GM19099 (cell line): ENCODE data around the gene RPA3.

Experiments used
- POLR2A ChIP-seq: IDR thresholded peaks from 3 replicates; pipeline ENCODE4 v1.6.1; 2011; ENCODE audit warnings: low read depth; ENCODE audit not compliant: insufficient read length; ENCODE audit errors: extremely low read depth

The RPA3 gene

GRCh38 chr7:7686811-7687508 lies 31.4 kb downstream of the RPA3 start:
- TF ChIP-seq POLR2A = no peak

- TF ChIP-seq POLR2A = no peak
Observed at GRCh38 chr7:7682861-7683260, 35.5 kb downstream of the RPA3 start.

- no peak for TF ChIP-seq POLR2A
Observed at GRCh38 chr7:7681936-7682329, 36.5 kb downstream of the RPA3 start.

- TF ChIP-seq POLR2A = no peak
Observed at GRCh38 chr7:7681191-7681935, 37.0 kb downstream of the RPA3 start.

- TF ChIP-seq POLR2A = no peak
Observed at GRCh38 chr7:7675686-7676085, 42.7 kb downstream of the RPA3 start.

- TF ChIP-seq POLR2A = no peak
Observed at GRCh38 chr7:7673240-7673550, 45.2 kb downstream of the RPA3 start.

- no peak for TF ChIP-seq POLR2A
Observed at GRCh38 chr7:7672545-7673239, 45.7 kb downstream of the RPA3 start.

GRCh38 chr7:7671361-7671760 lies 47.0 kb downstream of the RPA3 start:
- TF ChIP-seq POLR2A = no peak

GRCh38 chr7:7670490-7670889 lies 47.9 kb downstream of the RPA3 start:
- TF ChIP-seq POLR2A = no peak

- TF ChIP-seq POLR2A = no peak
Observed at GRCh38 chr7:7668706-7669105, 49.7 kb downstream of the RPA3 start.

- no peak for TF ChIP-seq POLR2A
Observed at GRCh38 chr7:7667187-7667586, 51.2 kb downstream of the RPA3 start.

GRCh38 chr7:7665031-7665430 lies 53.4 kb downstream of the RPA3 start:
- no peak for TF ChIP-seq POLR2A

GRCh38 chr7:7664291-7664690 lies 54.1 kb downstream of the RPA3 start:
- TF ChIP-seq POLR2A = no peak

- TF ChIP-seq POLR2A = no peak
Observed at GRCh38 chr7:7662527-7662926, 55.9 kb downstream of the RPA3 start.

GRCh38 chr7:7654964-7655715 lies 63.3 kb downstream of the RPA3 start:
- TF ChIP-seq POLR2A = no peak
